H9 (cell line): Measurements from ENCODE around the gene CAMTA1. TPM values are rescaled to one million over a fixed set of nuclear protein-coding genes. Genes with fewer than 3 reads are reported as not detected.

Source experiments
- DNase-seq: peaks from one replicate; pipeline ENCODE4 v3.0.0-alpha.2; 2017
- H2AFZ ChIP-seq: one replicate; pipeline ENCODE4 v1.6.1; 2013; ENCODE audit warnings: mild to moderate bottlenecking, low read length, control low read depth, moderate library complexity
- H2AK5ac ChIP-seq: 2 replicates; pipeline ENCODE4 v1.6.1; 2013; ENCODE audit warnings: low read length, control low read depth, mixed read lengths; ENCODE audit not compliant: insufficient read length
- H2BK120ac ChIP-seq: one replicate; pipeline ENCODE4 v1.6.1; 2013; ENCODE audit warnings: low read depth, mild to moderate bottlenecking, low read length, control low read depth, inconsistent platforms; ENCODE audit not compliant: poor library complexity, severe bottlenecking
- H2BK12ac ChIP-seq: 2 replicates; pipeline ENCODE4 v1.6.1; 2013; ENCODE audit warnings: low read length, control low read depth, mixed read lengths, low read depth; ENCODE audit not compliant: insufficient read length
- H2BK15ac ChIP-seq: 2 replicates; pipeline ENCODE4 v1.6.1; 2013; ENCODE audit warnings: low read depth, low read length, control low read depth
- H2BK20ac ChIP-seq: one replicate; pipeline ENCODE4 v1.6.1; 2013; ENCODE audit warnings: low read depth, mild to moderate bottlenecking, low read length, control low read depth, inconsistent platforms; ENCODE audit not compliant: poor library complexity, severe bottlenecking
- H2BK5ac ChIP-seq: 2 replicates; pipeline ENCODE4 v1.6.1; 2013; ENCODE audit warnings: low read length, control low read depth, mixed read lengths; ENCODE audit not compliant: insufficient read length
- H3K14ac ChIP-seq: 2 replicates; pipeline ENCODE4 v1.6.1; 2013; ENCODE audit warnings: low read length, control low read depth; ENCODE audit not compliant: insufficient read depth
- H3K18ac ChIP-seq: 2 replicates; pipeline ENCODE4 v1.6.1; 2013; ENCODE audit warnings: low read depth, mild to moderate bottlenecking, mixed read lengths, low read length, control low read depth; ENCODE audit not compliant: insufficient read length
- H3K23ac ChIP-seq: 2 replicates; pipeline ENCODE4 v1.6.1; 2013; ENCODE audit warnings: low read length, control low read depth, mixed read lengths, low read depth; ENCODE audit not compliant: insufficient read length
- H3K23me2 ChIP-seq: 2 replicates; pipeline ENCODE4 v1.6.1; 2013; ENCODE audit warnings: low read depth, mild to moderate bottlenecking, mixed read lengths, low read length, control low read depth; ENCODE audit not compliant: insufficient read length, poor library complexity, severe bottlenecking
- H3K27ac ChIP-seq: 2 replicates; pipeline ENCODE4 v1.5.1; 2013; ENCODE audit warnings: low read length, control low read depth, mixed read lengths, low read depth; ENCODE audit not compliant: insufficient read length
- H3K27me3 ChIP-seq: 2 replicates; pipeline ENCODE4 v1.6.1; 2013; ENCODE audit warnings: low read length, control low read depth, inconsistent platforms; ENCODE audit not compliant: insufficient read depth
- H3K4ac ChIP-seq: 2 replicates; pipeline ENCODE4 v1.6.1; 2013; ENCODE audit warnings: low read depth, mild to moderate bottlenecking, control low read depth, inconsistent platforms, low read length, moderate library complexity
- H3K4me1 ChIP-seq: 2 replicates; pipeline ENCODE4 v1.6.1; 2013; ENCODE audit warnings: low read length, control low read depth, inconsistent platforms; ENCODE audit not compliant: insufficient read depth
- H3K4me2 ChIP-seq: 2 replicates; pipeline ENCODE4 v1.6.1; 2013; ENCODE audit warnings: low read length, control low read depth, mixed read lengths; ENCODE audit not compliant: insufficient read length, insufficient read depth
- H3K56ac ChIP-seq: 2 replicates; pipeline ENCODE4 v1.6.1; 2013; ENCODE audit warnings: low read depth, mild to moderate bottlenecking, mixed read lengths, low read length, control low read depth; ENCODE audit not compliant: insufficient read length
- H3K79me1 ChIP-seq: 2 replicates; pipeline ENCODE4 v1.6.1; 2013; ENCODE audit warnings: low read depth, mild to moderate bottlenecking, moderate library complexity, low read length, control low read depth, inconsistent platforms; ENCODE audit not compliant: insufficient read depth, poor library complexity, severe bottlenecking
- H3K79me2 ChIP-seq: 2 replicates; pipeline ENCODE4 v1.6.1; 2013; ENCODE audit warnings: low read length, control low read depth, inconsistent platforms; ENCODE audit not compliant: insufficient read depth
- H3K9ac ChIP-seq: 2 replicates; pipeline ENCODE4 v1.6.1; 2013; ENCODE audit warnings: low read length, control low read depth, mixed read lengths; ENCODE audit not compliant: insufficient read length; ENCODE audit errors: extremely low read depth
- H3K9me3 ChIP-seq: one replicate; pipeline ENCODE4 v1.6.1; 2013; ENCODE audit warnings: low read depth, low read length, inconsistent platforms; ENCODE audit not compliant: control insufficient read depth
- H3T11ph ChIP-seq: one replicate; pipeline ENCODE4 v1.6.1; 2013; ENCODE audit warnings: mild to moderate bottlenecking, low read length, control low read depth, inconsistent platforms
- H4K20me1 ChIP-seq: one replicate; pipeline ENCODE4 v1.6.1; 2013; ENCODE audit not compliant: control insufficient read depth, insufficient read length, insufficient read depth
- H4K5ac ChIP-seq: 2 replicates; pipeline ENCODE4 v1.6.1; 2013; ENCODE audit warnings: low read depth, mild to moderate bottlenecking, mixed read lengths, low read length, control low read depth; ENCODE audit not compliant: insufficient read length
- H4K8ac ChIP-seq: replicated peaks from 2 replicates; pipeline ENCODE4 v1.6.1; 2013; ENCODE audit warnings: low read length, control low read depth, mixed read lengths, low read depth; ENCODE audit not compliant: insufficient read length
- H4K91ac ChIP-seq: 2 replicates; pipeline ENCODE4 v1.6.1; 2013; ENCODE audit warnings: low read depth, mild to moderate bottlenecking, moderate library complexity, mixed read lengths, low read length, control low read depth; ENCODE audit not compliant: insufficient read length
- H3K27ac Mint-ChIP-seq, 3 experiments: 2 replicates in 2 of 3; 3 replicates in 1 of 3; pipeline ENCODE4 v1.8.0; 2020 to 2021; ENCODE audit warnings: mixed read lengths in 3 of 3, mild to moderate bottlenecking in 1 of 3, moderate library complexity in 1 of 3
- H3K27me3 Mint-ChIP-seq: 2 replicates; pipeline ENCODE4 v1.8.0; 2021; ENCODE audit warnings: low read depth, mild to moderate bottlenecking, moderate library complexity, mixed read lengths
- H3K36me3 Mint-ChIP-seq, 3 experiments: 2 replicates in 2 of 3; 3 replicates in 1 of 3; pipeline ENCODE4 v1.8.0; 2020 to 2021; ENCODE audit warnings: low read depth in 3 of 3, mixed read lengths in 3 of 3; ENCODE audit not compliant: insufficient read depth in 1 of 3
- H3K4me1 Mint-ChIP-seq, 2 experiments: 2 replicates each; pipeline ENCODE4 v1.8.0; 2020; ENCODE audit warnings: mixed read lengths in 2 of 2
- H3K4me3 Mint-ChIP-seq, 2 experiments: 2 replicates in 1 of 2; 3 replicates in 1 of 2; pipeline ENCODE4 v1.8.0; 2020 to 2021; ENCODE audit warnings: mild to moderate bottlenecking in 2 of 2, mixed read lengths in 2 of 2, moderate library complexity in 1 of 2
- H3K9me3 Mint-ChIP-seq, 2 experiments: 2 replicates in 1 of 2; 3 replicates in 1 of 2; pipeline ENCODE4 v1.8.0; 2020; ENCODE audit warnings: mild to moderate bottlenecking in 2 of 2, mixed read lengths in 2 of 2, moderate library complexity in 1 of 2
- whole genome bisulfite sequencing: extraction: QIAGEN DNeasy Blood & Tissue Kit; methylation state at CpG from one replicate; pipeline ENCODE4 v1.1.7; 2013; ENCODE audit warnings: missing lambda C conversion rate, low lambda C conversion rate, mixed read lengths; ENCODE audit not compliant: insufficient read length; ENCODE audit errors: extremely low coverage; 5-methylcytosine and 5-hydroxymethylcytosine counted together
- total RNA-seq: library from RNA; stranded (reverse); gene quantifications from 2 replicates; pipeline ENCODE4 v1.2.1, GENCODE V29; 2021
- TF ChIP-seq, protein P1 (sequence below): fragments of 200-600 bp; sonication (generic); conservative IDR thresholded peaks from 3 replicates; pipeline ENCODE4 v1.8.0; 2021; ENCODE audit warnings: antibody characterized with exemption, mild to moderate bottlenecking

Gene CAMTA1
- total RNA-seq, 1 experiment from 2014 or later: 115 TPM

DNA sequence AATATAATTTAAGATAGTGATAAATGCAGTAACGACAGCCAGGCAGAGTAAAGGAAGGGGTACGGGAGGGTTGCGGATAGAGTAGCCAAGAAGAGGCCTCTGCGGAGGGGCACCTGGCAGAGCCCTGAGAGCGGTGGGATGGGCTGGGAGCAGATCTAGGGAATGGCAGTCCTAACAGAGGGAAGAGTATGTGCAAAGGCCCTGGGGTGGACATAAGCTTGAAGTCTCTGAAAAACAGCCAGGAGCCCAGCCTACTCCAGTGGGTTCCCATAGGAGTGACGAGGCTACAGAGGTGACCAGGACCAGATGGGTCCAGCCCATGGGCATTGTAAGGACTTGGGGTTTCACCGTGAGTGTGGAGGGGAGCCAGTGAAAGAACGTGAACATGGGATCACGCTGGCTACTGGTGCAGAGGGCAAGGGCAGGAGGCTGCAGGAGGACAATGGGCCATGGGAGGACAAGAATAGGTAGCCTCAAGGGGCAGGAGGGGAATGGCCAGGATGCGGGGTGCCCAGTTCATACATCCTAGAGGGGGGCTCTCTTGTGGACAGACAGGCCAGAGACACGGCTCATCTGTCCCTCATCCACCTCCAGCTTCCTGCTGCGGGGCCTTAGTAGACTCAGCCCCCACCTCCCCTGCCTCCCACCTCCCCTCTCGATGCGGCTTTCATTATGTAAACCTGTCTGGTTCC lies 800.1 kb downstream of the CAMTA1 start:
- Histone ChIP-seq H3K23me2 (no peaks in the 10 kb centered on the region), H2BK5ac (no peak overlapping the region), H4K20me1 (no peaks in the 10 kb centered on the region), H3K4ac (no peak overlapping the region), H2BK12ac (no peak overlapping the region), H4K91ac (no peak overlapping the region), H3K23ac (no peak overlapping the region), H4K8ac (no peak overlapping the region), H4K5ac (no peak overlapping the region), H3K56ac (no peak overlapping the region), H2AFZ (no peak overlapping the region), H2BK120ac (no peak overlapping the region), H3K9ac (no peak overlapping the region), H3K27me3 (no peaks in the 10 kb centered on the region), H3K4me2 (no peak overlapping the region), H3K9me3 (no peaks in the 10 kb centered on the region), H3K27ac (no peak overlapping the region), H3K79me1 (no peaks in the 10 kb centered on the region), H3K4me1 (no peaks in the 10 kb centered on the region), H2BK15ac (no peak overlapping the region), H3T11ph (no peak overlapping the region), H3K79me2 (no peaks in the 10 kb centered on the region), H3K14ac (no peak overlapping the region; the same call in 1 of the 2 replicates), H3K18ac (no peak overlapping the region), H2AK5ac (no peak overlapping the region), H2BK20ac (no peak overlapping the region)
- peak overlapping the region in 2 of 3 experiments; percentile 67 to 79; a peak in 2 of 7 replicates for H3K27ac Mint-ChIP-seq
- no peaks in the 10 kb centered on the region for H3K36me3 Mint-ChIP-seq
- no peaks in the 10 kb centered on the region for H3K9me3 Mint-ChIP-seq
- H3K4me1 Mint-ChIP-seq: peaks cover 0 to 8% of the 10 kb centered on the region in 2 experiments; a peak in 1 of 4 replicates
- TF ChIP-seq, protein P1, sequence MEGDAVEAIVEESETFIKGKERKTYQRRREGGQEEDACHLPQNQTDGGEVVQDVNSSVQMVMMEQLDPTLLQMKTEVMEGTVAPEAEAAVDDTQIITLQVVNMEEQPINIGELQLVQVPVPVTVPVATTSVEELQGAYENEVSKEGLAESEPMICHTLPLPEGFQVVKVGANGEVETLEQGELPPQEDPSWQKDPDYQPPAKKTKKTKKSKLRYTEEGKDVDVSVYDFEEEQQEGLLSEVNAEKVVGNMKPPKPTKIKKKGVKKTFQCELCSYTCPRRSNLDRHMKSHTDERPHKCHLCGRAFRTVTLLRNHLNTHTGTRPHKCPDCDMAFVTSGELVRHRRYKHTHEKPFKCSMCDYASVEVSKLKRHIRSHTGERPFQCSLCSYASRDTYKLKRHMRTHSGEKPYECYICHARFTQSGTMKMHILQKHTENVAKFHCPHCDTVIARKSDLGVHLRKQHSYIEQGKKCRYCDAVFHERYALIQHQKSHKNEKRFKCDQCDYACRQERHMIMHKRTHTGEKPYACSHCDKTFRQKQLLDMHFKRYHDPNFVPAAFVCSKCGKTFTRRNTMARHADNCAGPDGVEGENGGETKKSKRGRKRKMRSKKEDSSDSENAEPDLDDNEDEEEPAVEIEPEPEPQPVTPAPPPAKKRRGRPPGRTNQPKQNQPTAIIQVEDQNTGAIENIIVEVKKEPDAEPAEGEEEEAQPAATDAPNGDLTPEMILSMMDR: no peak
- no peaks in the 10 kb centered on the region for H3K27me3 Mint-ChIP-seq
- H3K4me3 Mint-ChIP-seq: no peak overlapping the region; a peak in 1 of 5 replicates
- no CpG with 5 or more reads among the region's 14 CpGs for WGBS
- DNase-seq: no peak
